Right lung (tissue), 5 donors: Measurements from ENCODE around the gene SERGEF. TPM values are rescaled to one million over a fixed set of nuclear protein-coding genes. Genes with fewer than 3 reads are reported as not detected.

Source experiments
- DNase-seq, 2 donors: peaks; one replicate each; pipeline ENCODE4 v3.0.0-alpha.2; 2013
- polyA plus RNA-seq, 5 donors: library from polyadenylated mRNA; unstranded; fragments of 120-200 nt; gene quantifications; one replicate each; pipeline versions ENCODE4 v1.2.1 to v1.2.3, GENCODE V29; 2013; ENCODE audit warnings: inconsistent platforms in 1 of 5, low replicate concordance in 1 of 5; ENCODE audit not compliant: insufficient read length in 5 of 5, insufficient read depth in 1 of 5

SERGEF gene
- polyA plus RNA-seq, 5 donors = 16.1 to 20.6 (median 17.9) TPM

DNA sequence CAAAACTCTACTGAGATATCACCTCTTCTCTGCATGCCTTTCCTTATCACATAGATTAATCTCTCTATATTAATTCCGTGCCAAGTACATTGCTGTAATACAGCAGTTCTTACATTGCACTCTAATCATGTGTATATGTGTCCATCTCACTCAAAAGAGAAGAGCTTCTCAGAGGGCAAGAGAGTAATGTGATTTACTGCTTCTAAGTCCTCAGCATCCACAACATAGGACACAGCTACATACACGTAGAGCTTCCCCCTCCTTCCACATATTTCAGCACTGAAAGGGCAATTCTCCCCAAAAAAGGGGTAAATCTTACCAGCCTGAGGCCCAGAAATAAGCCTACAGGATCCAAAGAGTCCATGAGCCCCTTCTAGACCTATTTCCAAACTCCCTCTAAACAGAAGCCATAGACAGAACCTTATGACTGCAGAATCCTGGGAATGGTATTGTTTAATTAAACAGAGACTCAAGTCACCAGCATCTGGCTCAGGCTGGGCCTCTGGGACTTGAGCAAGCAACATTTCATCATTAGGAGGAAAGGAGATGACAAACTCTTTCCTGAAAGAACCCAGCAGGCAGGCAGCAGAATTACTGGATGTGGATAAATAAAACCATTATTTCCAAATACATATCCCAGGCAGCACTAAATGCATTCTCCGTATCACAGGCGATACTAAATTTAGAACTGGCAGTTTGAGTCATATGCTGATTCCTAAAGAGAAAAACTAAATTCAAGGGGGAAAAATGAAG is 191.0 kb downstream of the SERGEF start:
- peak; percentile 43 to 47 for DNase-seq

DNA sequence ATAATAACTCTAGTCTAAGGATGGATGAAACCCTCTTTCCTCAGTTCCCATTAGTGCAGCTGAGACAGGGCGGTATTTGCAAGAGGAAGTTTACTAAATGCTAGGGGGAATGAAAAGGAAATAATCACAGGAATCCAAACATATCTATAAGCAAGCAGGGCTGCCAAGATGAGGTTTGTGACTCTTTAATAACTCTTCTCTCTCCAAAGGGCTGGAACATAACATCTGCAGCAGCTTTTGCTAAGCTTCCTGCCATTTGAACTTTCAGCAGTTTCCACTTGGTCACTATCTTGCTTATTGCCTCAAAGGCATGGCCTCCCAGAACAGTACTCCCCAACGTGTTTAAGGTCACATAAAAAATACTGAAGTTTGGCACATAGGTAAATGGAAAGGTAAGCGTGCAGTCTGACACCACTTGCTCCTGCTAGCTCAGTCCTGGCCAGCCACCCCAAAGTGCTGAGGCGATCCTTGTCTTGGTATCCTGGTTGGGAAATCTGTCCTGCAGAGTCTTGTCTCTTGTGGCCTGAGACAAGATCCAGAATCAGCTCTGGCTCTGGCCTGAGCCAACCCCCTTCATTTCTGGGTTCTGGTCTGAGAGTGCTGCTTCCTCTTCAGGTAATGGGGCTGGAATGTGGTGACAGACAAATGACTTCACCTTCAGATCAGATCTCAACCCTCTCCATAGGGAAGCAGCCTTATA is 196.5 kb downstream of the SERGEF start:
- DNase-seq = peak in 1 of 2 donors; percentile 26

DNA sequence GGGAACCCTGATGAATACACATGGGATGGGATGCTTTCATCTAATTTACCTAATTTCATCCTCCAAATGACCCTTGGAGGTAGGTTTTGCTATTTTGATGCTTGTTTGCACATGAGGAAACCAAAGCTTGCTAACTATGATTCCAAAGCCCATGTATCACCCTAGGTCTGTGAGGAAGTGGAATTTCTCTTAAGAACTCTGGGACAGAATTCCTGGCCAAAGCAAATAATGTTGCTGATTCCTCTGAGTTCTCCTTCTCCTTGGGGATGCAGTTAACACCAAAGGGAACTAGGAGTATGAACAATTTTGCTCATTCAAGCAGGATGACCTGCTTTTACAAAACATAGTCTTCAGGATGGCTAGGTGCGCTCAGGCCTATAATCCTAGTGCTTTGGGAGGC is 198.3 kb downstream of the SERGEF start:
- DNase-seq = no peak

DNA sequence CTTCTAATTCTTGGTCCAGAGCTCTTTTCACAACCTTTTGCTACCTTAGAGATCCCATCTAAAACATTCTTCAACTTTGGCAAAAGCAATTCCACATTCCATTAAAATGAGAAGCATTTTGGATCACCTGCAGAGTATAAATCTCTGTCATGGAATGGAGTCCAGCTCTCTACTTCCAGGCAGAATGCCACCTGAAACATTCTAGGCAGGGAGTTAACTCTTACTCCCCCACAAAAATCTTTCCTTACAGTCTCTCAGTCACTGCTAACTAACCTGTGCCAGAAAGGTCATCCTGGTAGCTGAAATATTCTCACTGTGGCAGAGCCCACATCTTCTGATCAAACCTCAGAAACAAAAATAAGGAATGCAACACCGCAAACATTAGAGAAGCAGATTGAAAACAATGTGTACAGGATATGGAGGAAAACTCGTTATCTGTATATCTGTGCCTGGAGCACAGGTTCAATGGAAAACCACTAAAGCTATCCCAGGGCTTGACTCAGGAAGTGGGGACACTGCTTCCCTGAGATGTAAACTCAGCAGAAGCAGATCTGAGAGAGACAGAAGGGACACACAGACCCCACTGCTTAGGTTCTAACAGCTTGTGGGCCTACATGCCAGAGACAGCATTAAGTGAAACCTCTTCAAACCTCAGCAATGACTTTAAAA is 199.3 kb downstream of the SERGEF start:
- no peak for DNase-seq

DNA sequence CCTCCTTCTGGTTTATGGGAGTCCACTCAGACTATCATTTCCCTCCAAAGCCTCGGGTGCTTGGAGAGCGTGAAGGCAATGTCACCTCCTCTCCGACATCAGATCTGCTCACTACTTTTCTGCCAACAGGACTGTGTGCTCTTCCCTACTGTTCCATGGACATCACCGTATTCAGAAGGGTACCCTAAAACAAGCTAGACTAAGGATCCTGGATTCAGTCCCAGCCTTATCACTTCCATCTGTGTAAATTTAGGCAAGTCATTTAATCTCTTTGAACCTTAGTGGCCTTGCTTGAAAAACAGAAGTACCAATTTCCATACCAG is 200.0 kb downstream of the SERGEF start:
- DNase-seq = no peak

DNA sequence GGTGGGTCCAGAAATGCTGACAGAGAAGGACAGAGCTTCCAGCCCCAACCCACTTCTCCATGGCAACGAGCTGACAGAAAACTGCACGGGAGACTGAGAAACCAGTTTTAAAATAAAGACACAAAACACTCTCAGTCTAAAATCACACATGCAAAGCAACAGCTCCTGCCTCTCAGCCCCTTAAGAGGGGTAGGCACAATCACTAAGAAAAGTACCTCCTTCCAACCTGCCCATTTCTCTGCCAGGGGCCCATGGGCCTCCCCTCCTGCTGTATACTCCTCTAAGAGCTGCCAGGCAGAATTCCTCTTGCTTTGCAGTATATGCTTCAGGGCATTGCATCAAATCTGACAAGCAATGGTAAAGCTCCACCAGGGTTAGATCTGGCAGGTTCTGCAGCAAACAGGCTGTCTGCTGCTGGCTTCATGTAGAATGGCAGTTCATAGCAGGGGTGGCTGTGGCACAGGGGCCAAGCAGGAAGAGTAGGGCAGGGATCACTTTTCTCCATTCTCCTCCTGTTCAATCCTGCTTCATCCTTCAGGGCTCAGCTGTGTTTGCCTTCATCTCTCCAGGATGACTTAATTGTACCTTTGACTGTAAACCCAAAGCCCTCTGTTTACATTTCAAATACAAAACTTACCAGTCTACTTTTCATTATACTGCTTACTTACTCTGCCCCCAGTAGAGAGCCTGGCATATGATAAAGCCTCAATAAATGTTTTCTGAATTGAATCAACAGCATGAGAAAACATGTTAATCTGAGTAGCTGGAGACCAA is 200.6 kb downstream of the SERGEF start:
- no peak for DNase-seq

DNA sequence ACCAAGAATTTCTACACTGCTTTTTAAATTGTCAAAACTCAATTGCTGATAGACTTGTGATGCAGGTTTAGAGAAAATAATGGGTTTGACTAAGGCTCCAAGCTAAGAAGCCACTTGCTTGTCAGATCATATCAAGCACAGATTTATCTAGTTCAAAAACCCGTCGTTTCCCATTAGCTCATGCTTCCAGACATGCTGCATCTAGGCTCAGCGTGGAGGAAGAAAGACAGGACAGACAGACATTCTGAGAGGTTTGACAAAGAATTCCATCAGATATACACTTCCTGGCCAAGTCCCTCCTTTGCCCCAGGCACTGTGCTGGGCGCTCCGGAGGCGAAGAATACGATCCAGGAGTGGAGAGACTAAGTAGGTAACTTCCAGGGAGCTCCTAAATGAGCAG is 201.5 kb downstream of the SERGEF start:
- no peak for DNase-seq

DNA sequence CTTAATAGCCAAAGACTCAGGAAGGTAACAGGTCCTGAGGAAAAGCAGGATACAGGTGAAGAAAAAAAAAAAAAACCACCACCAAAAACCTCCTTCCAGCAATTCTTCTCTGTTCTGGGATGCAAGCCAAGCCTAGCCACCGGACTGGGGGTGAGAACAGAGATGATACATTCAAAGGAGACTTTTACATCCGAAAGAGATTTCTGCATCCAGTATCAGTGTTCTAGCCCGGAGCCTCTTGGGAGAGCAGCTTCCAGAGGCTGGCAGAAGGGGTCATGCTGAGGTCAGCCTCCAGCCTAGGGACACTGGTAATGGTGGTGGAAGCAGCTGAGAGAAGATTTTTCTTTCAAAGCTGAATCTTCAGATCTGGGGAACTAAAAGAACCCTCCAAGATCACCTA is 202.1 kb downstream of the SERGEF start:
- DNase-seq = no peak

DNA sequence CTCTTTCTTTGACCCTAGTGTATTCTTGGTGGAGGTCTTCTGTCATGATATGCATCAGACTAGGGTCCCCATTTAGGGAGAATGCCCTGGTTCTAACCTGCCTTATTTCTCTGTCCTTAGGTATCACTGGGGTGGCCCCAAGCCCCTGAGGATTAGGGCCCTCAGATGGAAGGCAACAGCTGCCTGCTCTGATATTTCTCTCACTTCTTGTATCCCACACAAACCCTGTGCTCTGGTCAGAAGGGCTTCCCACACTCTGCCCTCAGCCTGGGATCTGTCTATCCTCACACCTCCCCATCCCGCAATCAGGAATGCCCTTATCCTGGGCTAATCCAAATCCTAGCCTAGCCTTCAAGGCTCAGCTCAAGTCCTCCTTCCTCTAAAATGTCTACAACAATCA is 202.8 kb downstream of the SERGEF start:
- DNase-seq = no peak

DNA sequence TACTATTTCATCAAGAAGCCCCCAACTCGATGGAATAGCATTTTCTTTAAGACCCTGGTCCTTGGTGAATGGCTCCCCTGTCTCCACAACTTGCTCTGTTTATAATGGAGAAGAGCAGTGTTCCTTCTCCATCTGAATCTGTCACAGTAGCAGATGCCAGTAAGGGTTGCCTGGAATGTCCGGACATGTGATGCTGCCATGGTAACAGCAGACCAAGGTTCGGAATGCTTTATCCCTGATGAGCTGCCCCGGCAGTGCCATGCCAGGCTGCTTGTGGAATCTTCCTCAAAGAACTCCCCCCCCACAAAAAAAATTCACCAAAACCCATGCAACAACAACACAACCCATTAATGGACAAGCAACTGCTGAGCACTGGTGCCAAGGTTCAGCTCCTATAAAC is 205.8 kb downstream of the SERGEF start:
- DNase-seq = no peak

DNA sequence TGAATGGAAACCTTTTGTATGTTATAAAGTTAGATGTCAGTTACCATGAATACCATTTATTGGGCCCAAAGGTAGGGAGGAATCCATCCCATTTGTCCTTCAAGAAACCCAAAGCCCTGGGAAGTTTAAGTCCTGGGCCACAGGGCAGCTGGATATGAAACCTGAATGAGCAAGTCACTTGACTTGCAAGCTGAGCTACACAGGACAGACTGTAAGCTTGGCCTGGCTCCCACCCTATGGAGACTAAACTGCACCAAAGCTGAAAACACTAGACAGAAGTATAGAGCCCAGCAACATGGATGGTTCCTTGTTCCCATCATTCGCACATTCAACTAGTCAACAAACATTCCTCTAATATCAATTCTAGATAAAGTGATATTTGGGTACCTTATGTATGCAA is 207.0 kb downstream of the SERGEF start:
- no peak for DNase-seq

DNA sequence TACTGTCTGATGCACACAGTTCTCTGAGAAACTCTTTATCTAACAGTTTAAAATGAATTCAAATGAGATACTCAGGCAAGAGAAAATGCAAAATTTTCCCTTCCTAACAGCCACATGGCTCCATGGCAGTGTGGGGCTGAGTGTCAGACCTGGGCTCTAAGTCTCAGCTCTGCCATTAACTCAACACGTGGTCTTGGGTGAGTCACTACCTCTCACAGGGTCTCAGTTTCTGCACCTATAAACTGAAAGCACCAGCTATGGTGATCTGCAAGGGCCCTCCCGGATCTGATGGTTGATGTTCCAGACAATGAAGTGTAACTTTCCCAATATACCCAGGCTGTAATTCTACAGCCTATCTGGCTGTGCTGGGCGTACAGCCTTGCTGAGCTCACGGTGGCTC is 207.8 kb downstream of the SERGEF start:
- no peak for DNase-seq

DNA sequence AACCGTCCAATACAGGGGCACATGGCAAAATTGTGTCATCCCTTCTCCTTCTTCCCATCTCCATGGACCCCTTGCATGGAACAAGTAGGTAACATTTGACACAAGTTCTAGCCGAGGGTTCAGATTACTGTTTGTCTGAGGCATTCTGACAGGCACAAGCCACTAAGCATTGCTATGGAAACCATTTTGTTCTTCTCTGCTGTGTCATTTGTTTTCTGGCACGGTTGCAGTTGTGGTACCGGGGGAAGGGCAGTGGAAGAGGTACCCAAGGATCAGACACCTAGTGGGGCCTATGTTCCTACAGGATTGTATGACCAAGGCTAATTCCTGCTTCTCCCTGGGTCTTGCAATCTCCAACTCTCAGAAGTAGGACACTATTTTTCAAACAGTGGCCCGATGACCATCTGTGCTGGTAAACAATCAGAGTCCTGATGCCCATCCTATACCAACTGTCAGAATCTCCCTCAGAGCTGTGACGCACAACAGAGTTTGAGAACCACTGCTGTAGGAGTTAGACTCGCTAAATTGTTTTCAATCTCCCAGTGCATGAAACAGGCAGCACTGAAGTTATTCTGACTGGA is 209.0 kb downstream of the SERGEF start:
- no peak for DNase-seq

DNA sequence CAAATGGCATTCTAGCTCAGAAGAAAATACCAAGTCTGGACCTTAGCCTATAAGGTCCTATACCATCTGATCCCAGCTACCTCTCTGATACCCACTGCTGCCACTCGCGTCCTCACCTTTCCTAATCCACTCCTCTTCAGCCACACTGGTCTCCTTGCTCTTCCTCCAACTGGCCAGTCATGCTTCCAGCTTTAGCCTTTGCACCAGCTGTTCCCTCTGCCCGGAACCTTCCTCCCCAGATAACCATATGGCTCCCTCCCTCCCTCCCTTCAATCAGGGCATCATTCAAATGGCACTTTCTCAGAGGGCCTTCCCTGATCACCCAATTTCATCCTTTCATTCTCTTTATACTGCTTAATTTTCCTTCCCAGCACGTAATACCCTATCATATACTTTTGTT is 210.4 kb downstream of the SERGEF start:
- no peak for DNase-seq

DNA sequence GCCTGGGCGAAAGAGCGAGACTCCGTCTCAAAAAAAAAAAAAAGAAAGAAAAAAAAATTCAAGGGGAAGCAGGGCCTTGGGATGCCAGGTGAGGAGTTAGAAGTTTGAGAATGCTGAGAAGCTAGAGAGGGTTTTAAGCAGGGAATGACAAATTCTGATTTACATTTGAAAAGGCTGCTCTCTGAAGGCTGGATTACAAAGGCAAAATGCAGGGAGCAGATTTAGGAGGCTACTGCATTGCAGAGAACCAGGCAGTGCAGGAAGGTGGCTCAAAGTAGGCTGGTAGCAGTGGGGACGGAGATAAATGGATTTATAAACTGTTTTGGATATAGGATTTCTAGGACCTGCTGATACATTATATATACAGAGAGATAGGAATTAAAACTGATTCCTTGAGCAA is 211.7 kb downstream of the SERGEF start:
- no peak for DNase-seq

DNA sequence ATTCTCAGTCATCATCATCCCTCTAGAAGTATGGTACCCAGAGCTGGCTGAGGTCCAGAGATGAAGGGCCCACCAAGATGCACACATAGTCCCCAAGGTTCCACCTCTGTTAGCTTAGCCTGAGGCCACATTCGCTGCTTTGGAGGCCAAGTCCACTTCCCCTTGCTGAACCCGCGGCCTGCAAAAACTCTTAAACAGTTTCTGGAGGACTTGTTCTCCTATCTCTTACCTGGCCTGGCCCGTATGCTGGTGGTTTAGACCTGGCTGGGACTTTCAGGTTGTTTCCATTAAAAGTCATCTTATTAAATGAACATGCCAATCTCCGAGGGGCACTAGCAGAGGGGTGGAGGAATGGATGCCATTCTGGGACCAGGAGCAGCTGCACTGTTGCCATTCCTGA is 213.7 kb downstream of the SERGEF start:
- DNase-seq = no peak

DNA sequence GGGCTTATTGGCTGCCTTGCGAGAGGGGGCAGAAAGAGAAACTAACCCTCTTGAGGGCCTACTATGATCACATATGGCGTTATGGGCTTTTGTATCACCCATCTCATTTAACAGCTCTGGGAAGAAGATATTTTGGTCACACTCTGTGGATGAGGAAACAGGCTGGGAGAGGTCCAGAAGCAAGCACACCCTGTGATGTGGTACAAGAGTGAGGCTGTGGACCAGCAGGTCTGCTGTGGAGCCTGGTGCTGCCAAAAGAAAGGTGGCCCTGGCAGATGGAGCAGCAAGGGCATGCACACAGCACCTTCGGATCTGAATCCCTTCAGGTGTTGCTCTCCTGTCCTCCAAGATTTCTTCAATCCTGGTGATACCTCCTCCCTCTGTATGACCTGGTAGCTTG is 214.1 kb downstream of the SERGEF start:
- DNase-seq = no peak

DNA sequence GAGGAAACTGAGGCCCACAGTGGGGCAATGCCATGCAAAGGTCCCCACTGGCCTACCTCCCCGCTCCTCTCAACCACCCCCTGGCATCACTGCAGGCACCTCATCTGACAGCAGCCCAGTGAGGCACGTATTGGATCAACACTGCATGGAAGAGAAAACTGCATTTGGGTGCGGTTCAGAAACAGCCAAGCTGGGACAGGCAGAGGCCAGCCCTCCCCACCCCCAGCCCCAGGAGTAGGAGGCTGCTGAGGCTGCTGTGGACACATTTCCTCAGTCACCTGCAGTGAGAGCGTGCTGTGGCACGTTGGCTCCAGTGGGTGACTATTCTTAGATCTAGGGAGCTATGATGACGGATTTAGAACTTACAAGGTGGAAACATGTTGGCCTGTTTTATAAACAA is 214.6 kb downstream of the SERGEF start:
- no peak for DNase-seq

DNA sequence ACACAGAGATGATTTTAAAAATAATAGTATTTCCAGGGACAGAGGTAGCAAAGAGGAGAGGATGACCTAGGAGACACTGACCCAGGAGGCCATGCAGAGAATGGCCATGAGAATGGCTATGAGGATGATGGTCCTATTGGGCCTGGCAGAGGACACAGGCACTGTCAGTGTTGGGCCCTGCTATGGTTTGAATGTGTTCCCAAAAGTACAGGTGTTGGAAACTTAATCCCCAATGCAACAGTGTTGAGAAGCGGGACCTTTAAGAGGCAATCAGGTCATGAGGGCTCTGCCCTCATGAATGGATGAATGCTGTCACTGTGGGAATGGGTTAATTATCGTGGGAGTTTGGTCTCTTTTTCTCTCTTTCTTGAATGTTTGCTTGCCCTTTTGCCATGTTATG is 216.7 kb downstream of the SERGEF start:
- DNase-seq = no peak

DNA sequence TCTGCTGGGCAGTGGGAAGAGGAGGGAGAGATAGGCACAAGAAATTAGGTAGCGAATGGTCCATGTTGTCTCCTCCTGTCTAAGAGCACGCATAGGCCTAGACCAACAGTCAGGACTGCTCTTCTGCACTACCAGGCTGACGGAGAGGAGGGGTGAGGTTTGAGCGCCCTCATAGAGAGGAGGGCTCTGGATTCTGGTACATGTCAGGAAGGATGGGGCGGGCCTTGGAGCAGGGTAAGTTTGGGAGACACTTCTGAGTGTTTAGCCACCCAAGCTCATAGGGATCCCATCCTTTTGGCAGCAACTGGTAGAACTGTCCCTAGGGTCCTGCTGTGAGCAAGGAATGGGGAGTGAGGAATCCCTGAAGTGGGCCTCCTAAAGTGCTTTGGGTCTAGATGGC is 217.9 kb downstream of the SERGEF start:
- DNase-seq = no peak

DNA sequence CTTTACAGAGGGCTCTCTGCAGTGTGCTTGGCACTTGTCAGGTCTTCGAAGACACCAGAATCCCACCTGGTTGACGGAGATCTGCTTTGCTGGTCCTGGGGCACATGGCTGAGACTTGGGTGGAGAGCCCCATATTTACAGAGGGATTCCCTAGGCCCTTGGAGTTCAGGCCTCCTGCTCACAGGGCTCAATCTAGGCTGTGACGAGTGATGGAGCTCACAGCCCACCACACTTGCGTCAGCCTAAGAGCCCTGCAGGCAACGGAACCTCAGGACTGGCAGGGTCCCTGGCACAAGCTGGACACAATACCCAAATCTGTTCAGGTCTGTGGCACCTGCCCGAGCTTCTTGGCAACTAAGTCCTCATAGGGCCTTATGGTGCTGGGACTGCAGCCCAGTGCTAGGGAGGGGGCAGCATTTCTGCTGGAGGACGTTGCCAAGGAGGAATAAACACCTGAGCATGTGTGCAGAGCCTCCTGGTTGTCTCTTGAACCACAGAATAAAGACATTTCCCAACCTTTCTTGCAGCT is 219.1 kb downstream of the SERGEF start:
- DNase-seq = no peak

DNA sequence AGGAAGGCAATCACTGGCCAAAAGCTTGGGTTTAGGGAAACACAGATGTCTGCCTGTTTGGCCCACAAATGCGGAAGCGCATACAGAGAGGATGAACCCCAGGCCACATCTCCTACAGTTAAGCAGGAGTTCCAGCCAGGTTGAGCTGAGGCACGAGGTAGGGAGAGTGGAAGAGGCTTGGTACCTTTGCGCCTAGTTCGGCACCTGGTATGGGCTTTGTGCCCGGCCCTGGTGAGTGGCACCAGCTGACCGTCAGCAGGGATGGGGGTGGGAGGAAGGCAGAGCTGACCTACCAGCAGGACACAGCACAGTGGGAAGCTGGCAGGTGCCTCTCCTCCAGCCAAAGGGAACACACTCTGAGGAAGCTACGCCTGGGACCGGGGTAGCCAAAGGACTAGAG is 220.7 kb downstream of the SERGEF start:
- no peak for DNase-seq
